AG09319 (cell line): ENCODE results near the gene MATN1.

Experiments used
- DNase-seq: peaks from one replicate; pipeline ENCODE4 v3.0.0-alpha.2; 2010; ENCODE audit warnings: low read depth; ENCODE audit errors: extremely low read depth
- CTCF ChIP-seq: IDR thresholded peaks from 2 replicates; pipeline ENCODE4 v1.5.1; 2011; ENCODE audit warnings: low read depth, mild to moderate bottlenecking, inconsistent platforms, low read length, moderate library complexity

MATN1 gene

DNA sequence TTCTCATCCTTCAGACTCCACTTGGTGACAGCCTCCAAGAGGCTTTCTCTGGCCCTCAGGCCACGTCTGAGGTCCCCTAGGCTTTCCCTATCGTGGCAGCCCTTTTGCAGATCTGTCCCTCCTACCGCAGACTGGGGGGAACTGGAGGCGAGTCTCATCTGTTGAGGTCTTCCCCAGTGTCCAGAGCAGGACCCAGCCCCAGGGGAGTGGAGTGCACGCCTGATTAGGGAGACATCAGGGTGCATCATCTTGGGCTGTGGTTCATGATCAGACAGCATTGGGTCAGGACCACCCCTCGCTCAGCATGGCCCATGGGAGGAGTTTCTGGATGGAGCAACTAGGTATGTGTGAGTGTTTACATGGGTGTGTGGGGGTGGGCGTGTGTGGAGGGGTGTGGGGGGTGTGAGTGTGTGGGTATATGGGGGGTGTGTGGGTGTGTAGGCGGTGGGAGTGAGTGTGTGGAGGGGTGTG, 8.5 kb upstream of the MATN1 start:
- no peak for TF ChIP-seq CTCF
- no peak for DNase-seq

- no peak for TF ChIP-seq CTCF
- DNase-seq = no peak
These were observed 7.9 kb upstream of the MATN1 start for GRCh38 chr1:30731109-30731805.

- DNase-seq = no peak
- TF ChIP-seq CTCF = no peak
These were observed 7.1 kb upstream of the MATN1 start for GRCh38 chr1:30730346-30731108.

- no peak for TF ChIP-seq CTCF
- no peak for DNase-seq
These were observed 6.5 kb upstream of the MATN1 start for GRCh38 chr1:30729901-30730300.

GRCh38 chr1:30728832-30729638, 5.7 kb upstream of the MATN1 start:
- DNase-seq = no peak
- no peak for TF ChIP-seq CTCF

GRCh38 chr1:30728340-30728739, 5.0 kb upstream of the MATN1 start:
- no peak for DNase-seq
- TF ChIP-seq CTCF = no peak
